Upper lobe of left lung (tissue), 6 donors: ENCODE measurements around the gene GAN. TPM values are rescaled to one million over a fixed set of nuclear protein-coding genes. Genes with fewer than 3 reads are reported as not detected.

ENCODE experiments used
- ATAC-seq, 2 donors: fragments of 200-7000 bp; cut with Tn5 transposase; one replicate each; pipeline ENCODE4 v1.9.1; 2022; ENCODE audit warnings: mild to moderate bottlenecking in 2 of 2, moderate library complexity in 2 of 2; ENCODE audit not compliant: low FRiP score in 2 of 2
- DNase-seq, 2 donors: peaks; one replicate each; pipeline ENCODE4 v3.0.0-alpha.2; 2019 to 2020
- H3K27ac ChIP-seq, 4 donors: fragments of 200-600 bp; sonication (generic); one replicate each; pipeline ENCODE4 v1.5.1; 2016 to 2019
- H3K27me3 ChIP-seq, 4 donors: fragments of 200-600 bp; sonication (generic); one replicate each; pipeline ENCODE4 v1.5.1; 2017 to 2019
- H3K36me3 ChIP-seq, 4 donors: fragments of 200-600 bp; sonication (generic); one replicate each; pipeline ENCODE4 v1.5.1; 2016 to 2019
- H3K4me1 ChIP-seq, 4 donors: fragments of 200-600 bp; sonication (generic); one replicate each; pipeline ENCODE4 v1.5.1; 2018 to 2019
- H3K4me3 ChIP-seq, 4 donors: fragments of 200-600 bp; sonication (generic); one replicate each; pipeline ENCODE4 v1.5.1; 2017 to 2019; ENCODE audit warnings: mild to moderate bottlenecking in 2 of 4, moderate library complexity in 1 of 4
- H3K9me3 ChIP-seq, 4 donors: fragments of 200-600 bp; sonication (generic); one replicate each; pipeline ENCODE4 v1.5.1; 2018 to 2019
- EP300 ChIP-seq, 4 donors: sonication (generic); formaldehyde crosslinking; IDR thresholded peaks; one replicate each; pipeline ENCODE4 v1.5.1; 2017; ENCODE audit warnings: antibody characterized with exemption in 4 of 4, control low read depth in 2 of 4
- POLR2A ChIP-seq, 4 donors: fragments of 450-650 bp; IDR thresholded peaks; one replicate each; pipeline ENCODE4 v1.5.1; 2016 to 2017; ENCODE audit warnings: antibody characterized with exemption in 4 of 4, mild to moderate bottlenecking in 2 of 4
- POLR2AphosphoS5 ChIP-seq, 2 donors: sonication (generic); formaldehyde crosslinking; IDR thresholded peaks; one replicate each; pipeline ENCODE4 v1.5.1; 2017; ENCODE audit warnings: antibody characterized with exemption in 2 of 2
- WGBS, 2 donors: methylation state at CpG; one replicate each; pipeline ENCODE4 v1.1.5; 2017 to 2018; 5-methylcytosine and 5-hydroxymethylcytosine counted together
- total RNA-seq, 6 donors: library from RNA; depleted of rRNA in 4 of 6; stranded (reverse); fragments of >200 nt in 4 of 6; gene quantifications; one replicate each; pipeline versions ENCODE4 v1.1.0 to v1.2.1, GENCODE V29; 2016 to 2021
- TF ChIP-seq, protein P1 (sequence below), 6 experiments: fragments of 450-650 bp in 4 of 6; fragments of 200-600 bp in 2 of 6; sonication (generic) in 2 of 6; IDR thresholded peaks; one replicate each; pipeline ENCODE4 v1.5.1; 2016 to 2019; ENCODE audit warnings: antibody characterized with exemption in 6 of 6
- donor health status: DM: no; HTN: no; CAD: no; lungs with moderate emphysema.
- donor health status: DM: no; HTN: yes; CAD: no; lungs with severe emphysema.

GAN gene
- total RNA-seq, 6 donors from 2014 or later, result 3.3 to 8.4 (median 5.9) TPM

DNA sequence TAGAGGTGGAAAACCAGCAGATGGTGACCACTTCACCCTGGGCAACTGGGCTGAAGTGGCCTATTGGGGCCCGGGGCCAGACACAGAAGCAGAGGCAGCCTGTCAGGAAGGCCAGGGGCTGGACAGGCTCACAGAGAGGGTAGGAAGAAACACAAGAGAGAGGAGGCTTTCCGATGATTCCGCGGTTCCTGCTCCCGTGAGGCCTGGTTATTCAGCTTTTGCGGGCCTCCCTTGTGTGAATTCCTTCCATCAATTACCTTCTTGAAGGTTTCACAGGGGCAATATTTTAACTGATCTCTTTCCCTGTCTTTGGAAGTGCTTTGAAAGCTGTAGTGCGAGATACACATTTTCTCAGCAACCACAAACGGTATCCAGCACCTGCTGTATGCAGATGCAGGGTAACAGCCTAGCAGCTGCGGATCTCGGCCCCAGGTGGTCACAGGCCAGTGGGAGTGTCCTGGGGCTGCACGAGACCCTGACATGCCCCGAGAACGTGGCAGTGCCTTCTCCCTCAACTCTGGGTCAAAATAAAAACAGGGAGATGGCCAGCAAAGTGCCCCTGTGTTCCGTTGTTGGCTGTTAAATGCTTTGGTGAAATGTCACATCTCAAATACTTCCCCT, 118.3 kb downstream of the GAN start:
- H3K9me3 ChIP-seq, result no peaks in the 10 kb centered on the region
- TF ChIP-seq EP300 (IDR thresholded peaks at IDR 0.05), result no peak
- TF ChIP-seq, protein P1, sequence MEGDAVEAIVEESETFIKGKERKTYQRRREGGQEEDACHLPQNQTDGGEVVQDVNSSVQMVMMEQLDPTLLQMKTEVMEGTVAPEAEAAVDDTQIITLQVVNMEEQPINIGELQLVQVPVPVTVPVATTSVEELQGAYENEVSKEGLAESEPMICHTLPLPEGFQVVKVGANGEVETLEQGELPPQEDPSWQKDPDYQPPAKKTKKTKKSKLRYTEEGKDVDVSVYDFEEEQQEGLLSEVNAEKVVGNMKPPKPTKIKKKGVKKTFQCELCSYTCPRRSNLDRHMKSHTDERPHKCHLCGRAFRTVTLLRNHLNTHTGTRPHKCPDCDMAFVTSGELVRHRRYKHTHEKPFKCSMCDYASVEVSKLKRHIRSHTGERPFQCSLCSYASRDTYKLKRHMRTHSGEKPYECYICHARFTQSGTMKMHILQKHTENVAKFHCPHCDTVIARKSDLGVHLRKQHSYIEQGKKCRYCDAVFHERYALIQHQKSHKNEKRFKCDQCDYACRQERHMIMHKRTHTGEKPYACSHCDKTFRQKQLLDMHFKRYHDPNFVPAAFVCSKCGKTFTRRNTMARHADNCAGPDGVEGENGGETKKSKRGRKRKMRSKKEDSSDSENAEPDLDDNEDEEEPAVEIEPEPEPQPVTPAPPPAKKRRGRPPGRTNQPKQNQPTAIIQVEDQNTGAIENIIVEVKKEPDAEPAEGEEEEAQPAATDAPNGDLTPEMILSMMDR (IDR thresholded peaks at IDR 0.05), result no peak
- TF ChIP-seq POLR2AphosphoS5 (IDR thresholded peaks at IDR 0.05), result no peak
- TF ChIP-seq POLR2A (IDR thresholded peaks at IDR 0.05), result no peak
- ATAC-seq (no peak), DNase-seq (no peak)
- 67 to 79% methylated on average over 14 of the region's 14 CpGs for WGBS, 2 donors
- H3K4me3 ChIP-seq, result no peak overlapping the region
- H3K27me3 ChIP-seq, result no peaks in the 10 kb centered on the region
- peak overlapping the region in 1 of 4 donors; percentile 1 for H3K27ac ChIP-seq
- no peaks in the 10 kb centered on the region for H3K36me3 ChIP-seq
- H3K4me1 ChIP-seq, result peaks cover 0 to 6% (median 2%) of the 10 kb centered on the region in 4 donors

DNA sequence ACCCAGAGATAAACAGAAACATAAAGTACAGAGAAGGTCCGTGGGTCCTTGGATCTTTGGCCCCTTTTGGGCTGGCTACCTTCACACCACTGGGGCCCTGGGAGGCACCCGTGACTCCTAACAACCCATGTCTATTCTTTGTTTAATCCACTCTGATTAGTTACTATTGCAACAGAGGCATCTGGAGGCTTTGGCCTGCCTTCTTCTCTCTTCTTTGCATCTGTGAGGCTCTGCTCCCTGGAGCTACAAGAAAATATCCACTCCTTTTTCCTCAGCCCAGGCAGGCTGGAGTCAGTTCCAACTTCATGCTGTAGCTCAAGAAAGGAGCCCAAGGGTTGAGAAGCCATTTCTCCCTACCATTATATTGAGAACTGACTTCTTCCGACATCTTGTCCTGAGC, 120.3 kb downstream of the GAN start:
- WGBS, 2 donors, result 89 to 91% methylated on average over 3 of the region's 3 CpGs
- no peaks in the 10 kb centered on the region for H3K36me3 ChIP-seq

DNA sequence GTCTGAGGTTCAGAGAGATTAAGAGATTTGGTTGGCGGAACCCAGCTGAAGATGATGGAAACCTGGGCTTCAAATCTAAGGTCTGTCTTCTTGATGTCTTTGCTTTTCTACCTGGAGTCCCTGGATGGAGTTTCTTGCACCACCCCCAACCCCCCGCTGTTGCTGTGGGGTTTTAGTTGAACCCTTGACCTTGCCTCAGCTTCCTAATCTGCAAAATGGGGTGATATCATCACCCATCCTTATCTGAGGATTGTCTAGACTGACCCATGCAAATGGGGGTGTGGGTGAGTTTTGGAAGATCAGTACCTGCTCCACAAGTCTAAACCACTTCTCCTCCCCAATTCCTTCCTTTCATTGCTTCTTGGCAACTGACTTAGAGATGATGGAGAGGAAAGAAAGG, 120.8 kb downstream of the GAN start:
- ATAC-seq, result no peak
- Histone ChIP-seq H3K4me1 (peaks cover 0 to 10% (median 2%) of the 10 kb centered on the region in 4 donors), H3K27me3 (no peaks in the 10 kb centered on the region), H3K27ac (no peak overlapping the region), H3K36me3 (no peaks in the 10 kb centered on the region), H3K4me3 (no peak overlapping the region), H3K9me3 (no peaks in the 10 kb centered on the region)
- WGBS, 2 donors, result 92 to 98% methylated on average over 2 of the region's 2 CpGs
- DNase-seq, result no peak
- TF ChIP-seq EP300 (IDR thresholded peaks at IDR 0.05), result no peak
- TF ChIP-seq POLR2AphosphoS5 (IDR thresholded peaks at IDR 0.05), result no peak
- no peak for TF ChIP-seq POLR2A (IDR thresholded peaks at IDR 0.05)
- TF ChIP-seq, protein P1 (IDR thresholded peaks at IDR 0.05), result no peak

More for the DNA sequence above, 120.3 kb downstream of the GAN start:
- DNase-seq, result no peak
- no peaks in the 10 kb centered on the region for H3K9me3 ChIP-seq
- peaks cover 0 to 10% (median 2%) of the 10 kb centered on the region in 4 donors for H3K4me1 ChIP-seq
- no peak overlapping the region for H3K4me3 ChIP-seq
- H3K27ac ChIP-seq, result no peak overlapping the region
- TF ChIP-seq, protein P1 (IDR thresholded peaks at IDR 0.05), result no peak
- no peak for TF ChIP-seq EP300 (IDR thresholded peaks at IDR 0.05)
- TF ChIP-seq POLR2AphosphoS5 (IDR thresholded peaks at IDR 0.05), result no peak
- no peak for TF ChIP-seq POLR2A (IDR thresholded peaks at IDR 0.05)
- H3K27me3 ChIP-seq, result no peaks in the 10 kb centered on the region
- no peak for ATAC-seq

DNA sequence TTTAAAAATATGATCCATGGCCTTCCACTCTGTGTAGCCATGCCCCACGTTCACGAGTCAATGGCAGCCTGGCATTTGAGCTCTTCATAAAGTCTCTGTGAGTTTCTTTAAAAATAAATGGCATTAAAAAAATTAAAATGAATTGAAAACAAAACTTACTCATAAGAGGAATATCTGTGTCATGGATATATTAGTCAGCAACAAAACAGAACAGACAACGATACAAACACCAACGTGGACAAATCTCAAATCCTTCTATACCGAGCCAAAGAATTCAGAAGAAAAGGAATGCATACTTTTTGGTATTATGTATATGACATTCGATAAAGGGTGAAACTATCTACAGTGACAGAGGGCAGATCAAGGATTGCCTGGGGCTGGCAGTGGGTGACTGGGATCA, 121.6 kb downstream of the GAN start:
- no peak overlapping the region for H3K4me3 ChIP-seq
- no peaks in the 10 kb centered on the region for H3K36me3 ChIP-seq
- H3K27me3 ChIP-seq, result no peaks in the 10 kb centered on the region
- peaks cover 0 to 10% (median 2%) of the 10 kb centered on the region in 4 donors for H3K4me1 ChIP-seq
- H3K27ac ChIP-seq, result no peak overlapping the region
- no peaks in the 10 kb centered on the region for H3K9me3 ChIP-seq
- DNase-seq (no peak), ATAC-seq (no peak)
- WGBS, 2 donors, result 91 to 95% methylated on average over 6 of the region's 6 CpGs
- TF ChIP-seq POLR2A (IDR thresholded peaks at IDR 0.05) (no peak), POLR2AphosphoS5 (IDR thresholded peaks at IDR 0.05) (no peak), EP300 (IDR thresholded peaks at IDR 0.05) (no peak)
- TF ChIP-seq, protein P1 (IDR thresholded peaks at IDR 0.05), result no peak

DNA sequence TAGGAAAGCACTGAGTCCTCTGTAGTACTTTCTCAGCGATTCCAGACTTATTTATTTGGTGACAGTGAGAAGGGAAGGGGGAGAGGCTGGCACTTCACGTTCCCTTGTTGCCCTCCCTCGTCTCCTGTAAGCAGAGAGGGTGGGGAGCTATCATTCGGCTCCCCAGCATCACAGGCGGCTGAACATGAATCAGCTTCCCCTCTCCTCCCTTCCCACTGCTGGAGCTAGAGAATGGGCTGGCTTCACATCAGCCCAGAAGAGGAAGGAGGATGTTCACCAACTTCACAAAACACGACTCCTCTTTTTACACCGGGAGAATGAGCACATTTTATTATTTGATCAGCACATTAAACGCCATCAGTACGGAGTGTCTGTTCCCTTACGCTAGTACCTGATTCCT, 123.1 kb downstream of the GAN start:
- Histone ChIP-seq H3K36me3 (no peaks in the 10 kb centered on the region), H3K4me3 (no peak overlapping the region), H3K4me1 (peaks cover 0 to 10% (median 2%) of the 10 kb centered on the region in 4 donors), H3K27me3 (no peaks in the 10 kb centered on the region), H3K27ac (no peak overlapping the region), H3K9me3 (no peaks in the 10 kb centered on the region)
- peak in 1 of 2 donors; percentile 72 for ATAC-seq
- peak in 1 of 4 donors; percentile 24 for TF ChIP-seq POLR2A (IDR thresholded peaks at IDR 0.05)
- no peak for TF ChIP-seq EP300 (IDR thresholded peaks at IDR 0.05)
- 39 to 48% methylated on average over 10 of the region's 10 CpGs for WGBS, 2 donors
- DNase-seq, result no peak

Other genes with a start within 250 kb of the GAN start
- 1 to 10 TPM in 4 of 6 donors, under 1 TPM in 1, not detected in 1; 0.76 to 8.4 (median 3.6) TPM for gene C16orf46, start 237.7 kb upstream of the GAN start, total RNA-seq
- gene GCSH, start 218.6 kb upstream of the GAN start, total RNA-seq, result 10 to 100 TPM in 4 of 6 donors, 1 to 10 TPM in 2; 6.2 to 16.9 (median 11.9) TPM
- gene BCO1, start 76.3 kb upstream of the GAN start, total RNA-seq, result under 1 TPM in 2 of 6 donors, not detected in 4; 0.17 to 0.92 TPM
- 100 to 1,000 TPM in 1 of 6 donors, 10 to 100 TPM in 5; 48.3 to 109 (median 67.6) TPM for gene CMIP, start 129.8 kb downstream of the GAN start, total RNA-seq